Measurements from ENCODE around the gene KCTD16. TPM values are rescaled to one million over a fixed set of nuclear protein-coding genes. Genes with fewer than 3 reads are reported as not detected.

Gene KCTD16
- total RNA-seq, 1 donor from 2014 or later = not detected

DNA sequence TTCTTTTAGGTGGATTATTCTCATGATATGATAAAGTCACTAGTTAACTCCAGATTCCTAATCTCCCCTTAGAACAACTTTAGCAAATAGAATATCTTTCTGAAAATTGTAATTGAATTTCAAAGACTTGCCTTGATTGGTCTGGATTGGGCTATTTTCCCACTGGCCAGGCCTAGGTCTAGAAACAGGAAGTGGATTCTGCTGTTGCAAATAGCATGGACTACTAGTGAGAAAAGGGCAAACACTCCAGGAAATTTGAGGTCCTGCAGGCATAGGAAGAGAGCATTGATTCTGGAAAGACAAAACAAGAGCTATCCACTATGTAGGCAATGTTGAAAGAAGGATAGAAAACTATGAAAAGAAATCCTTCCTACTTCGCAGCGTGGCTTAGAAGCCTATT is 113.4 kb downstream of the KCTD16 start:
- Mint-ChIP-seq H3K27me3 (ENCODE audit: insufficient read depth) (no peaks in the 10 kb centered on the region), H3K36me3 (ENCODE audit: low read depth) (no peaks in the 10 kb centered on the region), H3K4me1 (ENCODE audit: low read depth) (no peaks in the 10 kb centered on the region), H3K27ac (no peak overlapping the region), H3K4me3 (no peak overlapping the region), H3K9me3 (no peaks in the 10 kb centered on the region)
- no peak for DNase-seq (ENCODE audit: low spot score)
- intact Hi-C loops (cut with micrococcal nuclease) = no loop called here

- H3K36me3 Mint-ChIP-seq (ENCODE audit: low read depth) = no peaks in the 10 kb centered on the region
- no peaks in the 10 kb centered on the region for H3K9me3 Mint-ChIP-seq
- H3K4me1 Mint-ChIP-seq (ENCODE audit: low read depth) = no peaks in the 10 kb centered on the region
- intact Hi-C loops (cut with micrococcal nuclease) = no loop called here
- no peak overlapping the region for H3K4me3 Mint-ChIP-seq
- H3K27me3 Mint-ChIP-seq (ENCODE audit: insufficient read depth) = no peaks in the 10 kb centered on the region
- no peak overlapping the region for H3K27ac Mint-ChIP-seq
- DNase-seq (ENCODE audit: low spot score) = no peak
These were observed 114.3 kb downstream of the KCTD16 start for GRCh38 chr5:144284931-144285502.

GRCh38 chr5:144289277-144289676 is 118.6 kb downstream of the KCTD16 start:
- H3K4me3 Mint-ChIP-seq = no peak overlapping the region
- no peaks in the 10 kb centered on the region for H3K27me3 Mint-ChIP-seq (ENCODE audit: insufficient read depth)
- no peaks in the 10 kb centered on the region for H3K9me3 Mint-ChIP-seq
- no peaks in the 10 kb centered on the region for H3K36me3 Mint-ChIP-seq (ENCODE audit: low read depth)
- H3K4me1 Mint-ChIP-seq (ENCODE audit: low read depth) = no peaks in the 10 kb centered on the region
- DNase-seq (ENCODE audit: low spot score) = no peak
- intact Hi-C loops (cut with micrococcal nuclease) = no loop called here
- no peak overlapping the region for H3K27ac Mint-ChIP-seq

GRCh38 chr5:144292029-144292428 is 121.4 kb downstream of the KCTD16 start:
- Mint-ChIP-seq H3K27me3 (ENCODE audit: insufficient read depth) (no peaks in the 10 kb centered on the region), H3K4me1 (ENCODE audit: low read depth) (no peaks in the 10 kb centered on the region), H3K36me3 (ENCODE audit: low read depth) (no peaks in the 10 kb centered on the region), H3K4me3 (no peak overlapping the region), H3K27ac (no peak overlapping the region), H3K9me3 (no peaks in the 10 kb centered on the region)
- no peak for DNase-seq (ENCODE audit: low spot score)
- intact Hi-C loops (cut with micrococcal nuclease) = no loop called here

- intact Hi-C loops (cut with micrococcal nuclease) = no loop called here
- Mint-ChIP-seq H3K27me3 (ENCODE audit: insufficient read depth) (no peaks in the 10 kb centered on the region), H3K36me3 (ENCODE audit: low read depth) (no peaks in the 10 kb centered on the region)
These were observed 124.6 kb downstream of the KCTD16 start for GRCh38 chr5:144295284-144295683.

GRCh38 chr5:144297081-144297480 is 126.4 kb downstream of the KCTD16 start:
- Mint-ChIP-seq H3K36me3 (ENCODE audit: low read depth) (no peaks in the 10 kb centered on the region), H3K27ac (no peak overlapping the region), H3K4me1 (ENCODE audit: low read depth) (no peaks in the 10 kb centered on the region), H3K4me3 (no peak overlapping the region), H3K27me3 (ENCODE audit: insufficient read depth) (no peaks in the 10 kb centered on the region), H3K9me3 (no peaks in the 10 kb centered on the region)
- no peak for DNase-seq (ENCODE audit: low spot score)
- intact Hi-C loops (cut with micrococcal nuclease) = no loop called here

More at GRCh38 chr5:144295284-144295683, 124.6 kb downstream of the KCTD16 start:
- Mint-ChIP-seq H3K4me1 (ENCODE audit: low read depth) (no peaks in the 10 kb centered on the region), H3K27ac (no peak overlapping the region), H3K4me3 (no peak overlapping the region), H3K9me3 (no peaks in the 10 kb centered on the region)
- no peak for DNase-seq (ENCODE audit: low spot score)

DNA sequence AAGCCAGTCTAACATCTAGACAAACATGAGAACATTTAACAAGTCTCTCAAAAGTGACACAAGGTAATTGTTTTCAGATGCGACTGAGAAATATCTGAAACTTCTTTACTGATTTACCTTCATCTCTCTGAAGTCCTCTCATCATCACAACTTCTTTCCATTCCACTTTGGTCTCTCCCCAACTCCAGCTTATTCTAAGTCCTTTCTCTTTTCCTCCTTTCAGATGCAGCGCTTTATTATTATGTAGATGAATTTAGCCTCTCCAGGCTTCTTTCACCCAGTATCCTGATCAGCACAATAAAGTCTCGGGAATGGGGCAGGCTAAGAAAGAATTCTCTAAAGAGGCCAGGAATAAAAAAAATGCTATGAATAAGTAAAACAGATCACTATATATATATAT is 128.0 kb downstream of the KCTD16 start:
- H3K4me3 Mint-ChIP-seq = no peak overlapping the region
- H3K27me3 Mint-ChIP-seq (ENCODE audit: insufficient read depth) = no peaks in the 10 kb centered on the region
- no peak overlapping the region for H3K27ac Mint-ChIP-seq
- intact Hi-C loops (cut with micrococcal nuclease) = no loop called here
- no peaks in the 10 kb centered on the region for H3K36me3 Mint-ChIP-seq (ENCODE audit: low read depth)
- no peak for DNase-seq (ENCODE audit: low spot score)
- no peaks in the 10 kb centered on the region for H3K4me1 Mint-ChIP-seq (ENCODE audit: low read depth)
- H3K9me3 Mint-ChIP-seq = no peaks in the 10 kb centered on the region

- intact Hi-C loops (cut with micrococcal nuclease) = no loop called here
- Mint-ChIP-seq H3K27me3 (ENCODE audit: insufficient read depth) (no peaks in the 10 kb centered on the region), H3K36me3 (ENCODE audit: low read depth) (no peaks in the 10 kb centered on the region), H3K4me3 (no peak overlapping the region), H3K9me3 (no peaks in the 10 kb centered on the region), H3K27ac (no peak overlapping the region), H3K4me1 (ENCODE audit: low read depth) (no peaks in the 10 kb centered on the region)
- DNase-seq (ENCODE audit: low spot score) = no peak
These were observed 134.0 kb downstream of the KCTD16 start for GRCh38 chr5:144304688-144305087.

DNA sequence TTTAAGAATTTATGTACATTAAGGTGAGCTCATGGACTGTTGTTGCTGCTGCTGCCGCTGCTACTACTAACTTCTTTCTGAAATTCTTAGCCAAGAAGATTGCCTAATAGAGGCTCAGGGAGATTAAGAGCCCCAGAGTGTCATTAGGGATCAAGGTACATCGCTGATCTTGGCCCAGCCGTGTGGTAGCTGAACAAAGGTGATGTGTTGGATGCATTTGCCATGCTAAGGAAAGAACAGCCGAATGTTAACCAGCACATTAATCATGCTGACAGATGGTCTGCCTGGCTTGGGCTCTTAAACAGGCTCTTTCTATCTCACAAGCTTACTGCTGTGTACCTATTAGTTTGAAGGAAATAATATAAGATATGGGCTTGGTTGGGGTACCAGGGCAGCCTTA is 137.1 kb downstream of the KCTD16 start:
- no peak for DNase-seq (ENCODE audit: low spot score)
- no peaks in the 10 kb centered on the region for H3K27me3 Mint-ChIP-seq (ENCODE audit: insufficient read depth)
- H3K27ac Mint-ChIP-seq = no peak overlapping the region
- intact Hi-C loops (cut with micrococcal nuclease) = no loop called here
- H3K4me1 Mint-ChIP-seq (ENCODE audit: low read depth) = no peaks in the 10 kb centered on the region
- H3K36me3 Mint-ChIP-seq (ENCODE audit: low read depth) = no peaks in the 10 kb centered on the region
- no peak overlapping the region for H3K4me3 Mint-ChIP-seq
- no peaks in the 10 kb centered on the region for H3K9me3 Mint-ChIP-seq

- H3K9me3 Mint-ChIP-seq = no peaks in the 10 kb centered on the region
These were observed 137.5 kb downstream of the KCTD16 start for GRCh38 chr5:144308174-144308573.

DNA sequence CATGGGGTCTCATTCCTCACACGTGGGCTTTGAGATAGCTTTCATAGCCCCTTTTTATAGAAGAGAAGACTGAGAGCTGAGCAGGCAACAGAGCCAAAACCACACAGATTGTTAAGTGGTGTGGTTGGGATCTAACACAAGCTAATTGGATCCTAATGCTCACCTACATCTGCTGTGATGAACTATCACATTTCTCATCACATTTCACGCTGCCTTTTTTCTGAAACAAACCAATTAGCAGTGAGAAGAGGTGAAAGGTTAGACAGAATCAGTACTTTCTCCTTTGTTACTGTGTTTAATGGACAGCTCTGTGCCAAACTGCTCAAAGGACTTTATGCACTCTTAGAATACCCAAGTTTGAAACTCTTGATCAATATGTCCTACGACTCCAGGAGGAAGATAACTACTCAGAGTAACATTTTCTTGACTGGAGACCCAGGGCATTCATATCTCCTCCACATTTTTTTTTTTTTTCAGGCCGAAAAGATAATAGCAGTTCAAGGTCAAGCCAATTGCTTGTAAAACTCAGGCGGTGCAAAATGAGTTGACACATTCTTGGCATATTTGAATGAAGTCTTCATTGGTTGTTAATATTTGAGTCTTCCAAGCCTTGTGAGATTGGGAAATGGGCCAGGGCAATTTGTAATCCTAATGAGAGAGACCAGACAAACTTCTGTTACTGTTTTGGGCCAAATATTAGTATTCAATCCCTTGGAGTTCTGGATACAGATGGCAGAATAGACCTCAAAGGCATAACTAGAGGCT is 138.4 kb downstream of the KCTD16 start:
- H3K36me3 Mint-ChIP-seq (ENCODE audit: low read depth) = no peaks in the 10 kb centered on the region
- no peaks in the 10 kb centered on the region for H3K9me3 Mint-ChIP-seq
- intact Hi-C loops (cut with micrococcal nuclease) = no loop called here
- no peak overlapping the region for H3K27ac Mint-ChIP-seq
- H3K27me3 Mint-ChIP-seq (ENCODE audit: insufficient read depth) = no peaks in the 10 kb centered on the region
- H3K4me1 Mint-ChIP-seq (ENCODE audit: low read depth) = no peaks in the 10 kb centered on the region
- H3K4me3 Mint-ChIP-seq = no peak overlapping the region
- no peak for DNase-seq (ENCODE audit: low spot score)

More at GRCh38 chr5:144308174-144308573, 137.5 kb downstream of the KCTD16 start:
- intact Hi-C loops (cut with micrococcal nuclease) = no loop called here
- no peak overlapping the region for H3K4me3 Mint-ChIP-seq
- no peaks in the 10 kb centered on the region for H3K36me3 Mint-ChIP-seq (ENCODE audit: low read depth)
- H3K27ac Mint-ChIP-seq = no peak overlapping the region
- no peak for DNase-seq (ENCODE audit: low spot score)
- no peaks in the 10 kb centered on the region for H3K27me3 Mint-ChIP-seq (ENCODE audit: insufficient read depth)
- H3K4me1 Mint-ChIP-seq (ENCODE audit: low read depth) = no peaks in the 10 kb centered on the region

DNA sequence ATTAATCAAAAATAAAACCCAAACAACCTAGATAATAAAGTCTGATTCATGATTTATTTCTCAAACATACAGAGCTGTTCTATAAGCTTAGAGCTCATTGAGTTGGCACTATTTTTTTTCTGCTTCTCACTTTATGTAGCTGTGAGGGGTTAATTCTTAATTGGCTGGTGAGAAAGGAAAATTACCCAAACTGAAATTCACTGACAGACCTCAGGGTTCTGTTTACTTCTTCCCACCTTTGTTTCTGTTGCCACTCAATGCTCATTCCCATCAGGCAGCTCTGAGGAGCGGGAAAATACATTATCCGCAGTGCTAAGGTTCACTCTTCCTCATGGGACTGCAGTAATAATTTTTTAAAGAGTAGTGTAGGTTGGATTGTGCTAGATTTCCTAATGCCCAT is 139.9 kb downstream of the KCTD16 start:
- no peaks in the 10 kb centered on the region for H3K4me1 Mint-ChIP-seq (ENCODE audit: low read depth)
- no peaks in the 10 kb centered on the region for H3K9me3 Mint-ChIP-seq
- intact Hi-C loops (cut with micrococcal nuclease) = no loop called here
- no peak overlapping the region for H3K27ac Mint-ChIP-seq
- no peak for DNase-seq (ENCODE audit: low spot score)
- no peaks in the 10 kb centered on the region for H3K36me3 Mint-ChIP-seq (ENCODE audit: low read depth)
- no peak overlapping the region for H3K4me3 Mint-ChIP-seq
- H3K27me3 Mint-ChIP-seq (ENCODE audit: insufficient read depth) = no peaks in the 10 kb centered on the region

DNA sequence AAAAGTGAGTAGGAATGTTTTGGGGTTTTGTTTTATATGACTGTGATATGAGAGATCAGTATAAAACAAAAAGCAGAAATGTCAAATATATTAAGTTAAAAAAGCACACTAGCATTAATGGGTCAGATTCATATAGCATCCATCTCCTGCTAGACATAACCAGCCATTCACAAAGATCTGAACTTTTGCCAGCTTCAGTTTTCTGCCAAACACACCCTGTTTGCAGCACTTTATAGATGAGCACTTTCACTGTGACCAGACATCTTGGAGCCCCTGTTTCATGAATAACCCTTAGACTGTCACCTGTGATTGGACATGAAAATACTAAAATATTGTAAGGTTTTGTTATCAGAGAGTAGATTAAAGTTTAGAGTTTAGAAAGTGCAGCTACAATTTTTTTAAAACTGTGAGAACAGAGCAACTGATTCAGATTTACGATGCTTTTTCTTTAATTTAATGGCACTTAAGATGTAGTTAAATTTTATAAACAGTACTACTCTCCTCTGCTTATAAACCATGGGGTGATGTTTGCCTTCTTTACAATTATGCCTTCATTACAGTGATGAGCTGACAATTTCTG is 142.6 kb downstream of the KCTD16 start:
- intact Hi-C loops (cut with micrococcal nuclease) = no loop called here
- no peak for DNase-seq (ENCODE audit: low spot score)
- H3K9me3 Mint-ChIP-seq = no peaks in the 10 kb centered on the region
- no peaks in the 10 kb centered on the region for H3K27me3 Mint-ChIP-seq (ENCODE audit: insufficient read depth)
- no peaks in the 10 kb centered on the region for H3K4me1 Mint-ChIP-seq (ENCODE audit: low read depth)
- no peaks in the 10 kb centered on the region for H3K36me3 Mint-ChIP-seq (ENCODE audit: low read depth)
- H3K27ac Mint-ChIP-seq = no peak overlapping the region
- no peak overlapping the region for H3K4me3 Mint-ChIP-seq
